GM12878 (cell line): ENCODE measurements around the gene GLS.

Experiments
- GATAD2B ChIP-seq: fragments of 450-650 bp; conservative IDR thresholded peaks from 2 replicates; pipeline ENCODE4 v1.6.1; 2017; ENCODE audit warnings: low read depth, mild to moderate bottlenecking, moderate library complexity
- MYC ChIP-seq: IDR thresholded peaks from 2 replicates; pipeline ENCODE4 v1.6.1; 2011; ENCODE audit warnings: mild to moderate bottlenecking, low read length, moderate library complexity, inconsistent platforms; ENCODE audit not compliant: insufficient read depth, insufficient replicate concordance, insufficient read length, severe bottlenecking
- POLR2A ChIP-seq: IDR thresholded peaks from 2 replicates; pipeline ENCODE4 v1.6.1; 2011; ENCODE audit warnings: low read depth, mild to moderate bottlenecking, low read length
- ZNF24 ChIP-seq: fragments of 450-650 bp; IDR thresholded peaks from 2 replicates; pipeline ENCODE4 v1.6.1; 2017; ENCODE audit warnings: antibody characterized with exemption, mild to moderate bottlenecking

DNA sequence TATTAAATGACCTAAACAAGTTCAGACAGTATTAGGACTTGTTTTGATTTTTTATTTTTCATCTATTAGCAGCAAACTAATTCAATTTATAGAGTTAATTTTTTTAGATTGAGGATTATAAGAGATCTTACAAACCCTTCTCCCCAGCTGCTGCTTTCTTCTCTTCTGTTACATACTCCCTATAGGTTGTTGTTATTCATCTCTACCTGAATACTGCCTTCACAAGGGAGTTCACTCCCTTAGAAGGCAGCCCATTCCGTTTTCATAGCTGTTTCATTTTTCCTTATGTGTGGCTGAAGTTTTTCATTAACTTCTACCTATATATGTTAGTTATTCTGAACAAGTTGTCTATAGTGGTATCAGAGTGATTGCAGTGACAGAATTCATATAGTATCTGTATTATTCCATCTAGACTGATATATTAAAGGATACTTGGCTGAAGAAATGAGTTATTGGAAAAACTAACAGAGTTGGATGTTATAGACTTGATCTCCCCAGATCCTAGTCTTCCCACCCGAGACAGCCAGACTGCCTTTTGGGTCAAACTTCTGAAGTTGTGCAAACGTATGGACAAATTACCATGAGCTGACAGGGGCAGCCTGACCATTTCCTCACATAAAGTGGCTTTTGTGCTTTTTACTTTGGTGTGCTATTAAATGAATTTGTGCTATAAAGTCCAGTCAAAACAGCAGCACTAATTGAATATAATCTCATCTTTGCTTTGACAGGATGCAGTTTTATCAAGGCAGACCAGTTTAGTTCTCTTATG, 8.7 kb downstream of the GLS start:
- TF ChIP-seq ZNF24 (no peak), GATAD2B (no peak), POLR2A (no peak), MYC (no peak)
